GM23248 (cell line): Measurements from ENCODE around the gene TNFRSF4. TPM values are rescaled to one million over a fixed set of nuclear protein-coding genes. Genes with fewer than 3 reads are reported as not detected.

ENCODE experiments used
- DNase-seq: peaks from one replicate; pipeline ENCODE4 v3.0.0-alpha.2; 2015
- H2AFZ ChIP-seq: fragments of 200-600 bp; sonication (generic); 2 replicates; pipeline ENCODE4 v1.6.1; 2016; ENCODE audit warnings: antibody characterized with exemption
- H3F3A ChIP-seq: fragments of 200-600 bp; sonication (generic); 2 replicates; pipeline ENCODE4 v1.6.1; 2016; ENCODE audit warnings: mild to moderate bottlenecking, antibody characterized with exemption, mixed run types; ENCODE audit not compliant: insufficient read depth
- H3K27ac ChIP-seq: fragments of 200-600 bp; sonication (generic); 2 replicates; pipeline ENCODE4 v1.5.1; 2016; ENCODE audit warnings: mild to moderate bottlenecking
- H3K27me3 ChIP-seq: fragments of 200-600 bp; sonication (generic); replicated peaks from 2 replicates; pipeline ENCODE4 v1.6.1; 2016; ENCODE audit warnings: mild to moderate bottlenecking; ENCODE audit not compliant: insufficient read depth
- H3K36me3 ChIP-seq: fragments of 200-600 bp; sonication (generic); 2 replicates; pipeline ENCODE4 v1.6.1; 2016; ENCODE audit warnings: low read depth, mild to moderate bottlenecking
- H3K4me1 ChIP-seq: fragments of 200-600 bp; sonication (generic); 2 replicates; pipeline ENCODE4 v1.6.1; 2016; ENCODE audit warnings: mild to moderate bottlenecking; ENCODE audit not compliant: insufficient read depth
- H3K4me2 ChIP-seq: fragments of 200-600 bp; sonication (generic); one replicate; pipeline ENCODE4 v1.6.1; 2016; ENCODE audit warnings: mild to moderate bottlenecking; ENCODE audit not compliant: unreplicated experiment
- H3K4me3 ChIP-seq: fragments of 200-600 bp; sonication (generic); 2 replicates; pipeline ENCODE4 v1.5.1; 2016; ENCODE audit warnings: mild to moderate bottlenecking
- H3K79me2 ChIP-seq: fragments of 200-600 bp; sonication (generic); 2 replicates; pipeline ENCODE4 v1.6.1; 2016; ENCODE audit warnings: mild to moderate bottlenecking; ENCODE audit not compliant: insufficient read depth
- H3K9ac ChIP-seq: fragments of 200-600 bp; sonication (generic); 2 replicates; pipeline ENCODE4 v1.6.1; 2016; ENCODE audit warnings: mild to moderate bottlenecking
- H3K9me2 ChIP-seq: fragments of 200-600 bp; sonication (generic); 2 replicates; pipeline ENCODE4 v1.6.1; 2016; ENCODE audit warnings: mixed run types, mild to moderate bottlenecking, moderate library complexity; ENCODE audit not compliant: insufficient read depth
- H3K9me3 ChIP-seq: fragments of 200-600 bp; sonication (generic); one replicate; pipeline ENCODE4 v1.6.1; 2017; ENCODE audit warnings: low read depth
- H4K20me1 ChIP-seq: fragments of 200-600 bp; sonication (generic); 2 replicates; pipeline ENCODE4 v1.6.0; 2016; ENCODE audit not compliant: insufficient read depth
- EZH2 ChIP-seq: fragments of 200-600 bp; sonication (generic); IDR thresholded peaks from 2 replicates; pipeline ENCODE4 v1.6.1; 2018; ENCODE audit warnings: antibody characterized with exemption, mild to moderate bottlenecking; ENCODE audit not compliant: insufficient read depth, poor library complexity, severe bottlenecking
- EZH2phosphoT487 ChIP-seq: fragments of 200-600 bp; sonication (generic); IDR thresholded peaks from 2 replicates; pipeline ENCODE4 v1.6.1; 2018; ENCODE audit warnings: antibody characterized with exemption, moderate library complexity, mild to moderate bottlenecking, low read depth; ENCODE audit not compliant: insufficient read depth
- WGBS, 2 experiments: methylation state at CpG; one replicate each; pipeline ENCODE4 v1.1.6; 2015 to 2017; ENCODE audit warnings: low lambda C conversion rate in 2 of 2, low coverage in 1 of 2; ENCODE audit errors: missing lambda C conversion rate in 2 of 2; 5-methylcytosine and 5-hydroxymethylcytosine counted together
- in situ Hi-C: fragments of 300-500 bp; cut with MboI; formaldehyde crosslinking; loops from 2 replicates; pipeline ENCODE4 v1.15.0; 2020
- microRNA counts: library from miRNA; unstranded; fragments of <30 nt; microRNA quantifications from one replicate; lab custom pipeline; 2016
- microRNA-seq: library from miRNA; unstranded; fragments of <30 nt; microRNA quantifications from one replicate; pipeline ENCODE4, GENCODE V29; 2016; ENCODE audit warnings: borderline number of aligned reads
- polyA plus RNA-seq: library from polyadenylated mRNA; unstranded; fragments of >200 nt; fragmentation: Nextera tagmentation; extraction: Ambion mirVana; gene quantifications from 2 replicates; pipeline ENCODE4 v1.2.1, GENCODE V29; 2016
- small RNA-seq: library from RNA; depleted of rRNA; stranded (forward); fragments of <200 nt; gene quantifications from one replicate; pipeline ENCODE3, GENCODE V24; 2014; ENCODE audit warnings: low read depth, low replicate concordance
- total RNA-seq: library from RNA; depleted of rRNA; stranded (reverse); fragments of >200 nt; shearing (Covaris generic); gene quantifications from 2 replicates; pipeline ENCODE4 v1.2.3, GENCODE V29; 2014; rRNA removed

The TNFRSF4 gene
- total and polyA plus RNA-seq, 2 experiments from 2014 or later = not detected

- no peaks in the 10 kb centered on the region for H4K20me1 ChIP-seq
- WGBS, 2 experiments = 49 to 67% methylated on average over 15 to 26 of the region's 26 CpGs
Measured at GRCh38 chr1:1164361-1164700, 49.6 kb downstream of the TNFRSF4 start.

GRCh38 chr1:1163538-1164070 is 50.3 kb downstream of the TNFRSF4 start:
- Histone ChIP-seq H3K27ac (no peak overlapping the region), H3K9me3 (no peaks in the 10 kb centered on the region), H3K9me2 (no peaks in the 10 kb centered on the region), H3K4me2 (no peak overlapping the region), H3F3A (no peaks in the 10 kb centered on the region), H4K20me1 (no peaks in the 10 kb centered on the region), H3K27me3 (peaks cover 16% of the 10 kb centered on the region; the same call in 1 of the 2 replicates), H3K36me3 (no peaks in the 10 kb centered on the region), H2AFZ (no peak overlapping the region), H3K79me2 (no peaks in the 10 kb centered on the region), H3K9ac (no peak overlapping the region), H3K4me3 (no peak overlapping the region), H3K4me1 (no peaks in the 10 kb centered on the region)
- TF ChIP-seq EZH2 = no peak
- no peak for TF ChIP-seq EZH2phosphoT487
- in situ Hi-C loops = no loop called here
- WGBS, 2 experiments = 88 to 93% methylated on average over 33 of the region's 33 CpGs
- DNase-seq = no peak

More at GRCh38 chr1:1164361-1164700, 49.6 kb downstream of the TNFRSF4 start:
- Histone ChIP-seq H3K27ac (no peak overlapping the region), H3K4me1 (no peaks in the 10 kb centered on the region), H3K9me2 (no peaks in the 10 kb centered on the region), H3K79me2 (no peaks in the 10 kb centered on the region), H3K9ac (no peak overlapping the region), H3K36me3 (no peaks in the 10 kb centered on the region), H3K4me2 (no peak overlapping the region), H3F3A (no peaks in the 10 kb centered on the region), H3K4me3 (no peak overlapping the region), H2AFZ (no peak overlapping the region), H3K27me3 (peaks cover 16% of the 10 kb centered on the region; the same call in 1 of the 2 replicates), H3K9me3 (no peaks in the 10 kb centered on the region)
- in situ Hi-C loops = no loop called here
- TF ChIP-seq EZH2 (no peak), EZH2phosphoT487 (no peak)
- no peak for DNase-seq

- in situ Hi-C loops = no loop called here
Measured at GRCh38 chr1:1162597-1163537, 51.1 kb downstream of the TNFRSF4 start.

GRCh38 chr1:1161683-1162079 is 52.3 kb downstream of the TNFRSF4 start:
- no peaks in the 10 kb centered on the region for H3K36me3 ChIP-seq
- WGBS, 2 experiments = 63 to 68% methylated on average over 16 of the region's 17 CpGs
- H3K4me2 ChIP-seq = no peak overlapping the region
- no peak for TF ChIP-seq EZH2phosphoT487
- no peak for TF ChIP-seq EZH2
- DNase-seq = no peak
- no peak overlapping the region for H3K27ac ChIP-seq
- H3F3A ChIP-seq = no peaks in the 10 kb centered on the region
- no peaks in the 10 kb centered on the region for H3K9me3 ChIP-seq
- peaks cover 16% of the 10 kb centered on the region; the same call in 1 of the 2 replicates for H3K27me3 ChIP-seq
- H3K4me3 ChIP-seq = no peak overlapping the region
- H2AFZ ChIP-seq = no peak overlapping the region
- no peaks in the 10 kb centered on the region for H3K79me2 ChIP-seq
- no peaks in the 10 kb centered on the region for H3K9me2 ChIP-seq
- no peaks in the 10 kb centered on the region for H4K20me1 ChIP-seq
- H3K4me1 ChIP-seq = peaks cover 6% of the 10 kb centered on the region
- in situ Hi-C loops = no loop called here
- H3K9ac ChIP-seq = no peak overlapping the region

More at GRCh38 chr1:1162597-1163537, 51.1 kb downstream of the TNFRSF4 start:
- no peak for TF ChIP-seq EZH2
- TF ChIP-seq EZH2phosphoT487 = no peak
- Histone ChIP-seq H3K9ac (no peak overlapping the region), H3K27ac (no peak overlapping the region), H3K36me3 (no peaks in the 10 kb centered on the region), H4K20me1 (no peaks in the 10 kb centered on the region), H2AFZ (no peak overlapping the region), H3K4me1 (peaks cover 6% of the 10 kb centered on the region), H3K4me3 (no peak overlapping the region), H3K79me2 (no peaks in the 10 kb centered on the region), H3K4me2 (no peak overlapping the region), H3F3A (no peaks in the 10 kb centered on the region), H3K9me3 (no peaks in the 10 kb centered on the region), H3K9me2 (no peaks in the 10 kb centered on the region), H3K27me3 (peaks cover 16% of the 10 kb centered on the region; the same call in 1 of the 2 replicates)
- WGBS, 2 experiments = 64 to 76% methylated on average over 42 to 67 of the region's 73 CpGs
- DNase-seq = no peak

MicroRNAs within 50 kb of the gene (microRNA counts, 767-probe panel; counts per million panel counts)
- microRNA hsa-miR-200a-3p (lab: Ali Mortazavi, UCI) (447 counts per million, percentile 86 among the panel's probes with 10 or more counts), microRNA hsa-miR-200b-3p (lab: Ali Mortazavi, UCI) (447 counts per million, percentile 86 among the panel's probes with 10 or more counts), microRNA hsa-miR-429 (lab: Ali Mortazavi, UCI) (447 counts per million, percentile 86 among the panel's probes with 10 or more counts)

Small RNAs within 50 kb of the gene (microRNA-seq; reads per million reads assigned to microRNA genes)
- gene MIR200A = 2.0 reads per million
- 6.1 reads per million, percentile 6 among the genes with 10 or more reads in this experiment for gene MIR200B
- 1.5 reads per million for gene MIR429

Small RNAs within 50 kb of the gene (small RNA-seq; reads per million reads assigned to genes)
- gene MIR200A (not detected), gene MIR200B (not detected), gene MIR429 (not detected)

Other genes starting within 250 kb of the TNFRSF4 start
- gene PLEKHN1, start 247.7 kb downstream of the TNFRSF4 start, total RNA-seq = 1.4 and 2.1 TPM in 2 replicates
- gene PLEKHN1, start 247.7 kb downstream of the TNFRSF4 start, polyA plus RNA-seq = 1.7 and 2.5 TPM in 2 replicates
- not detected in 2 replicates for gene PERM1, start 232.1 kb downstream of the TNFRSF4 start, total RNA-seq
- gene PERM1, start 232.1 kb downstream of the TNFRSF4 start, polyA plus RNA-seq = 0.45 and 0.61 TPM in 2 replicates
- gene HES4, start 214.1 kb downstream of the TNFRSF4 start, total RNA-seq = 3.1 and 7.6 TPM in 2 replicates
- gene HES4, start 214.1 kb downstream of the TNFRSF4 start, polyA plus RNA-seq = 3.7 and 4.1 TPM in 2 replicates
- gene ISG15, start 200.7 kb downstream of the TNFRSF4 start, total RNA-seq = 41.2 and 49.1 TPM in 2 replicates
- 77.0 and 85.7 TPM in 2 replicates for gene ISG15, start 200.7 kb downstream of the TNFRSF4 start, polyA plus RNA-seq
- gene AGRN, start 194.0 kb downstream of the TNFRSF4 start, total RNA-seq = 43.2 and 55.1 TPM in 2 replicates
- gene AGRN, start 194.0 kb downstream of the TNFRSF4 start, polyA plus RNA-seq = 1.4 and 1.8 TPM in 2 replicates
- gene RNF223, start 139.8 kb downstream of the TNFRSF4 start, total RNA-seq = not detected in 2 replicates
- not detected in 2 replicates for gene RNF223, start 139.8 kb downstream of the TNFRSF4 start, polyA plus RNA-seq
- 5.2 and 13.1 TPM in 2 replicates for gene C1orf159, start 98.1 kb downstream of the TNFRSF4 start, total RNA-seq
- gene C1orf159, start 98.1 kb downstream of the TNFRSF4 start, polyA plus RNA-seq = 11.0 and 11.4 TPM in 2 replicates
- gene TTLL10, start 40.3 kb downstream of the TNFRSF4 start, total RNA-seq = not detected in 2 replicates
- not detected in 2 replicates for gene TTLL10, start 40.3 kb downstream of the TNFRSF4 start, polyA plus RNA-seq
- not detected in 2 replicates for gene TNFRSF18, start 7.6 kb downstream of the TNFRSF4 start, total RNA-seq
- 0.18 TPM in 1 of 2 replicates, not detected in the other for gene TNFRSF18, start 7.6 kb downstream of the TNFRSF4 start, polyA plus RNA-seq
- 214 and 216 TPM in 2 replicates for gene SDF4, start 17.8 kb upstream of the TNFRSF4 start, total RNA-seq
- 261 and 269 TPM in 2 replicates for gene SDF4, start 17.8 kb upstream of the TNFRSF4 start, polyA plus RNA-seq
- gene B3GALT6, start 18.1 kb upstream of the TNFRSF4 start, total RNA-seq = 50.3 and 52.5 TPM in 2 replicates
- 6.5 and 8.3 TPM in 2 replicates for gene B3GALT6, start 18.1 kb upstream of the TNFRSF4 start, polyA plus RNA-seq
- gene C1QTNF12, start 32.6 kb upstream of the TNFRSF4 start, total RNA-seq = 0.38 and 3.1 TPM in 2 replicates
- gene C1QTNF12, start 32.6 kb upstream of the TNFRSF4 start, polyA plus RNA-seq = 2.0 and 2.1 TPM in 2 replicates
- gene UBE2J2, start 59.7 kb upstream of the TNFRSF4 start, total RNA-seq = 49.7 and 51.0 TPM in 2 replicates
- 63.5 and 68.0 TPM in 2 replicates for gene UBE2J2, start 59.7 kb upstream of the TNFRSF4 start, polyA plus RNA-seq
- gene SCNN1D, start 66.3 kb upstream of the TNFRSF4 start, total RNA-seq = 0.76 and 2.5 TPM in 2 replicates
- gene SCNN1D, start 66.3 kb upstream of the TNFRSF4 start, polyA plus RNA-seq = 0.46 and 0.55 TPM in 2 replicates
- gene ACAP3, start 93.8 kb upstream of the TNFRSF4 start, total RNA-seq = 58.6 and 68.0 TPM in 2 replicates
- 11.6 and 11.8 TPM in 2 replicates for gene ACAP3, start 93.8 kb upstream of the TNFRSF4 start, polyA plus RNA-seq
- 36.2 and 46.5 TPM in 2 replicates for gene PUSL1, start 94.4 kb upstream of the TNFRSF4 start, total RNA-seq
- gene PUSL1, start 94.4 kb upstream of the TNFRSF4 start, polyA plus RNA-seq = 28.3 and 30.9 TPM in 2 replicates
- 80.1 and 90.0 TPM in 2 replicates for gene INTS11, start 110.5 kb upstream of the TNFRSF4 start, total RNA-seq
- gene INTS11, start 110.5 kb upstream of the TNFRSF4 start, polyA plus RNA-seq = 70.2 and 72.8 TPM in 2 replicates
- gene CPTP, start 110.6 kb upstream of the TNFRSF4 start, total RNA-seq = 30.5 and 39.0 TPM in 2 replicates
- 28.0 and 33.2 TPM in 2 replicates for gene CPTP, start 110.6 kb upstream of the TNFRSF4 start, polyA plus RNA-seq
- 0.54 TPM in 1 of 2 replicates, not detected in the other for gene TAS1R3, start 117.1 kb upstream of the TNFRSF4 start, total RNA-seq
- 0.24 TPM in 1 of 2 replicates, not detected in the other for gene TAS1R3, start 117.1 kb upstream of the TNFRSF4 start, polyA plus RNA-seq
- gene DVL1, start 135.3 kb upstream of the TNFRSF4 start, total RNA-seq = 113 and 119 TPM in 2 replicates
- 8.6 and 9.9 TPM in 2 replicates for gene DVL1, start 135.3 kb upstream of the TNFRSF4 start, polyA plus RNA-seq
- gene MXRA8, start 144.4 kb upstream of the TNFRSF4 start, total RNA-seq = 1,040 and 1,228 TPM in 2 replicates
- 584 and 609 TPM in 2 replicates for gene MXRA8, start 144.4 kb upstream of the TNFRSF4 start, polyA plus RNA-seq
- gene AURKAIP1, start 161.1 kb upstream of the TNFRSF4 start, total RNA-seq = 118 and 120 TPM in 2 replicates
- gene AURKAIP1, start 161.1 kb upstream of the TNFRSF4 start, polyA plus RNA-seq = 216 and 218 TPM in 2 replicates
- gene CCNL2, start 185.2 kb upstream of the TNFRSF4 start, total RNA-seq = 150 and 185 TPM in 2 replicates
- gene CCNL2, start 185.2 kb upstream of the TNFRSF4 start, polyA plus RNA-seq = 151 and 199 TPM in 2 replicates
- 88.9 and 105 TPM in 2 replicates for gene MRPL20, start 193.1 kb upstream of the TNFRSF4 start, total RNA-seq
- gene MRPL20, start 193.1 kb upstream of the TNFRSF4 start, polyA plus RNA-seq = 176 and 181 TPM in 2 replicates
- 0.51 and 0.97 TPM in 2 replicates for gene ANKRD65, start 207.1 kb upstream of the TNFRSF4 start, total RNA-seq
- gene ANKRD65, start 207.1 kb upstream of the TNFRSF4 start, polyA plus RNA-seq = 0.44 and 0.70 TPM in 2 replicates
- gene VWA1, start 221.5 kb upstream of the TNFRSF4 start, total RNA-seq = 1.4 and 2.3 TPM in 2 replicates
- gene VWA1, start 221.5 kb upstream of the TNFRSF4 start, polyA plus RNA-seq = 0.60 and 1.3 TPM in 2 replicates
- gene ATAD3C, start 235.5 kb upstream of the TNFRSF4 start, total RNA-seq = not detected in 2 replicates
- 0.51 TPM in 1 of 2 replicates, not detected in the other for gene ATAD3C, start 235.5 kb upstream of the TNFRSF4 start, polyA plus RNA-seq